HG02885 (cell line): ENCODE results near the gene SERPINB6.
"Not testable (repeated sequence)": the region's sequence is repeated elsewhere in the genome, so short reads cannot be mapped to it uniquely, and the experiment has no call there.

ENCODE experiments used
- ATAC-seq: cut with Tn5 transposase; IDR thresholded peaks from one replicate; pipeline ENCODE4 v1.9.1; 2021; ENCODE audit warnings: mild to moderate bottlenecking; ENCODE audit not compliant: unreplicated experiment, poor library complexity

SERPINB6 gene

GRCh38 chr6:2971420-2972218, at the start of gene SERPINB6:
SERPINB6 (minus strand) TSS chr6:2971567; CDS start chr6:2959332, 12,235 bp downstream.
- ATAC-seq: peak; percentile 39

DNA sequence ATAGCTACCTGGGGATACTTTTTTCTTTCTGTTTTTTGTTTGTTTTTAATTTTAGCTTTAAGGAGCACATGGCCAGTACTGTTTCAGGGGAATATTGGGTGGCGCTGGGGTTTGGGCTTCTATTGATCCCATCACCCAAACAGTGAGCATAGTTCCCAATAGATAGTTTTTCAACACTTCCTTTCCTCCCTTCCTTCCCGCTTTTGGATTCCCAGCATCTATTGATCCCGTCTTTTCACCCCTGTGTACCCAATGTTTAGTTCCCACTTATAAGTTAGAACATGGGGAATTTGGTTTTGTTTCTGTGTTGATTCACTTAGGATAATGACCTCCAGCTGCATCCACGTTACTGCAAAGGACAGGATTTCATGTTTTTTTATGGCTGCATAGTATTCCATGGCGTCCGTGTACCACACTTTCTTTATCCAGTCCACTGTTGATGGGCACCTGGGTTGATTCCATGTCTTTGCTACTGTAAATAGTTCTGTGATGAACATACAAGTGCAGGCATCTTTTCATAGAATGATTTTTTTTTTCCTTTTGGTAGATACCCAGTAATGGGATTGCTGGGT, 48.5 kb upstream of the SERPINB6 start:
- no peak for ATAC-seq

DNA sequence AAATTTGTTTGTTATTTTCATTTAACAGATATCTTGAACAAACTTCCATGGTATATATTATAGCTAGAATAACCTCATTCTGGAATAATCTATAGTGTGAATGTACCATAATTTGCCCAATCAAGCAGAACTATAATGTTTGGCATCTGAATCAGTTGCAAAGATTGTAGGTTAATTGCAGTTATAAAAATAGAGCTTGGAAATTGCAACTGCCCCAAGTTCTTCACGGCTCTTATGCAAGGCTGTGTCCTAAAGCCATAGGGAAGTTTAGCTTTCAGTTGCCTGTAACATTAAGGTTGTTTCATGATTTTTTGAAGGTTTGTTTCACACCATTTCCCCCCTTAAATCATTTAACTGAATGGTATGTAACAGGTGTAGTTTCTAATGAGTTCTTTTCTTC, 47.7 kb upstream of the SERPINB6 start:
- ATAC-seq: no peak

DNA sequence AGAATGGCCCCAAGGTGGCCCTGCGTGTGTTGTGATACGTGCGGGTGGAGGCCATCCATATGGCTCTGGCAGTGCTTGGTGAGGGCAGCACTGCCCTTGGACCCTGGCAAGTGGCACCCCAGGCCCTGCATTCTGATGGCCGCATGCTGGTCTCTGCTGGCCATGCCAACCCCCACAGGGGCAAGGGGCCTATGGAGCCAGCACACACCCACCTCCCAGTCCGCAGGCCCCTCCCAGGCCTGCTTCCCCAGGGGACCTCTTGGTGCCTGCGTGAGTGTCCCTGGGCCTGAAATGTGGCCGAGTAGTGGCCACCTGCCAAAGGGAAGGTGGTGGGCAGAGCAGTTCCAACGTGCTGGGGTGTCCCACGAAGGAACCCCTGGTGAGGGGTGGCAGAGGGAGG, 45.9 kb upstream of the SERPINB6 start:
- no peak for ATAC-seq

- ATAC-seq: no peak
Observed at GRCh38 chr6:3016473-3017280, 45.3 kb upstream of the SERPINB6 start.

GRCh38 chr6:3015144-3015543, 43.8 kb upstream of the SERPINB6 start:
- ATAC-seq: no peak

DNA sequence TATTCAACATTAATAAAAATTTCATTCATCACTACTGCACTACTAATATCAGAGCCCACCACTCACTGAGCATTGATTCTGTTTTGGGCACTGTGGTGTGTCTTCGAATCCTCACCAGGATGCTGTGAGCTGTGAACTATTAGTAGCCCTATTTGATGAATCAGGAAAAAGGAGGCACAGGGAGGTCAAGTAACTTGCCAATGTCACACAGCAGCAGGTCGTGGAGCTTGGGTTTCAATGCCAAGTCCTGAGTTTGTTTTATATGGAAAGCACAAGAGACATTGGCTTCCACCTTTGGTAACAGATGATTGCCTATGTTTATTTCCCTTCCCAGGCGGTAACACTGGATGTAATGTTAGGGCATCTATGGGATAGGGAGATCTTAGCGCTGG, 43.3 kb upstream of the SERPINB6 start:
- no peak for ATAC-seq

GRCh38 chr6:3013901-3014674, 42.7 kb upstream of the SERPINB6 start:
- no peak for ATAC-seq

GRCh38 chr6:3013486-3013885, 42.1 kb upstream of the SERPINB6 start:
- no peak for ATAC-seq

- no peak for ATAC-seq
Observed at GRCh38 chr6:3011592-3011991, 40.2 kb upstream of the SERPINB6 start.

- no peak for ATAC-seq
Observed at GRCh38 chr6:3011158-3011557, 39.8 kb upstream of the SERPINB6 start.

DNA sequence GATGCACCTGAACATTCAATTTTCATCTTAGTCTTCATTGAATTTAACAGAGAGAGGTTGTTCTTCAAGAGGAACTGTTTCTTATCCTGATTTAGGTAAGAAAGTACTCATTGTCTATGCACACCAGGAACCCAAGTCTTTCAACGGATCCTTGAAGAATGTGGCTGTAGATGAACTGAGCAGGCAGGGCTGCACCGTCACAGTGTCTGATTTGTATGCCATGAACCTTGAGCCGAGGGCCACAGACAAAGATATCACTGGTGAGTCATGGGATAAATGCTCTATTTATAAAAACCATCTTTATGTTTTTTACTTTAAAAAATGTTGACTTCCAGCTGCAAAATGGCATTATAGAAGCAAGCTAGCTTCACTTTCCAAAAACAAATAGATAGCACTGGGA, 38.6 kb upstream of the SERPINB6 start:
- no peak for ATAC-seq

GRCh38 chr6:3008712-3009265, 37.4 kb upstream of the SERPINB6 start:
- ATAC-seq: not testable (repeated sequence)

GRCh38 chr6:3007571-3007970, 36.2 kb upstream of the SERPINB6 start:
- no peak for ATAC-seq

DNA sequence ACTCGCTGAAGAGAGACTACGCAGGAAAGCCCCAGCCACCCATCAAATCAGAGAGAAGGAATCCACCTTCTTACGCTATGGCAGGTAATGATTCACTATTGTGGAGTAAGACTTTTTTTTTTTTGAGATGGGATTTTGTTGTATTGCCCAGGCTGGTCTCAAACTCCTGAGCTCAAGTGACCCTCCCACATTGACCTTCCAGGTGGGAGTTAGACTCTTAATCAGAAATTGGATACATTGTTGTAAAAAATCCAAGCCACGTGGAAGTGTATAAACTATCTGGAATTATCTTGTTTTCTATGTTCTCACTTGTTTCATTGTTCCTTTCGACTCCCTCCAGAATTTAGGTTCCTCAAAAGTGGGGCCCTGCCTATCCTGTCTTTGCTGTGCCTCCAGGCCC, 35.1 kb upstream of the SERPINB6 start:
- no peak for ATAC-seq

DNA sequence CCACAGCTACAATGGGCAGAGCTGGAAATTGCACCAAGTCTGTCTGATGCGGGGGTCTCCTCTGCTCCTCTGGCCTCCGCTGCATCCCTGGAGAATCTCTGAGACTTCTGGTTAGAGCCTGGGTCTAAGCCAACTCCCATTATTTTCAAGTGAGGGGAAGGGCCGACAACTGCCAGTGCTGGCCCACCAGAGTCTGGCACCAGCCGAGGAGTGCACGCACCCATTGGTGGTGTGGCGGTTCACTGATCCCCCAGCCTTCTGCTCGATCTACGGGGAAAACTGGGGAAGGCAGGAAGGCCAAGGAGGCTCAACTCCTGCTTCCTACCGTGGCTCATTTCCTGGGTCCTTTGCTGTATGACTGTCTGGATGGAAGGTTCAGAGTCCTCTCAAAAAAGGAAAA, 34.5 kb upstream of the SERPINB6 start:
- no peak for ATAC-seq

- no peak for ATAC-seq
Observed at GRCh38 chr6:3005077-3005476, 33.7 kb upstream of the SERPINB6 start.

- not testable (repeated sequence) for ATAC-seq
Observed at GRCh38 chr6:3003226-3003625, 31.9 kb upstream of the SERPINB6 start.

- no peak for ATAC-seq
Observed at GRCh38 chr6:3001773-3002293, 30.5 kb upstream of the SERPINB6 start.
